MM.1S (cell line): Measurements from ENCODE around the gene CCDC154.

Experiments
- DNase-seq: peaks from one replicate; pipeline ENCODE4 v3.0.0-alpha.2; 2015
- H2AFZ ChIP-seq: fragments of 300-600 bp; sonication (generic); 2 replicates; pipeline ENCODE4 v1.6.0; 2016; ENCODE audit warnings: antibody characterized with exemption, low read length
- H3F3A ChIP-seq: fragments of 300-600 bp; sonication (generic); 2 replicates; pipeline ENCODE4 v1.6.1; 2016; ENCODE audit warnings: mild to moderate bottlenecking, antibody characterized with exemption, low read length, moderate library complexity, mixed read lengths; ENCODE audit not compliant: insufficient read depth
- H3K27ac ChIP-seq: fragments of 300-600 bp; sonication (generic); 2 replicates; pipeline ENCODE4 v1.5.1; 2016; ENCODE audit warnings: mild to moderate bottlenecking, low read length
- H3K27me3 ChIP-seq: fragments of 300-600 bp; sonication (generic); replicated peaks from 2 replicates; pipeline ENCODE4 v1.6.0; 2016; ENCODE audit warnings: low read length; ENCODE audit not compliant: insufficient read depth
- H3K36me3 ChIP-seq: fragments of 300-600 bp; sonication (generic); replicated peaks from 2 replicates; pipeline ENCODE4 v1.6.1; 2016; ENCODE audit warnings: mild to moderate bottlenecking, low read length, mixed read lengths; ENCODE audit not compliant: insufficient read depth
- H3K4me1 ChIP-seq: fragments of 300-600 bp; sonication (generic); 2 replicates; pipeline ENCODE4 v1.6.1; 2016; ENCODE audit warnings: low read length, mixed read lengths
- H3K4me2 ChIP-seq: fragments of 300-600 bp; sonication (generic); 2 replicates; pipeline ENCODE4 v1.6.0; 2016; ENCODE audit warnings: low read depth, low read length
- H3K4me3 ChIP-seq: fragments of 300-600 bp; sonication (generic); 2 replicates; pipeline ENCODE4 v1.5.1; 2016; ENCODE audit warnings: low read length, mixed read lengths
- H3K79me2 ChIP-seq: fragments of 300-600 bp; sonication (generic); 2 replicates; pipeline ENCODE4 v1.6.1; 2016; ENCODE audit warnings: mixed run types, low read length, mixed read lengths
- H3K9ac ChIP-seq: fragments of 300-600 bp; sonication (generic); 2 replicates; pipeline ENCODE4 v1.6.1; 2016; ENCODE audit warnings: low read length, mixed read lengths
- H3K9me2 ChIP-seq: fragments of 300-600 bp; sonication (generic); replicated peaks from 2 replicates; pipeline ENCODE4 v1.6.1; 2016; ENCODE audit warnings: mild to moderate bottlenecking, low read length, mixed read lengths; ENCODE audit not compliant: insufficient read depth
- H3K9me3 ChIP-seq: fragments of 300-600 bp; sonication (generic); replicated peaks from 2 replicates; pipeline ENCODE4 v1.6.1; 2016; ENCODE audit warnings: mild to moderate bottlenecking, low read length, mixed read lengths; ENCODE audit not compliant: insufficient read depth
- H4K20me1 ChIP-seq: fragments of 300-600 bp; sonication (generic); 2 replicates; pipeline ENCODE4 v1.6.1; 2016; ENCODE audit warnings: mild to moderate bottlenecking, low read length, moderate library complexity, mixed read lengths; ENCODE audit not compliant: insufficient read depth
- EZH2 ChIP-seq: fragments of 300-600 bp; sonication (generic); optimal IDR thresholded peaks from 2 replicates; pipeline ENCODE3; 2017; ENCODE audit warnings: low read depth, mild to moderate bottlenecking, antibody characterized with exemption, low read length, mixed read lengths
- EZH2phosphoT487 ChIP-seq: fragments of 300-600 bp; sonication (generic); IDR thresholded peaks from 2 replicates; pipeline ENCODE4 v1.6.1; 2018; ENCODE audit warnings: antibody characterized with exemption, low read length
- TF ChIP-seq, protein P1 (sequence below): fragments of 300-600 bp; sonication (generic); IDR thresholded peaks from 2 replicates; pipeline ENCODE4 v1.5.1; 2016; ENCODE audit warnings: antibody characterized with exemption, low read length, mixed read lengths

Gene CCDC154

DNA sequence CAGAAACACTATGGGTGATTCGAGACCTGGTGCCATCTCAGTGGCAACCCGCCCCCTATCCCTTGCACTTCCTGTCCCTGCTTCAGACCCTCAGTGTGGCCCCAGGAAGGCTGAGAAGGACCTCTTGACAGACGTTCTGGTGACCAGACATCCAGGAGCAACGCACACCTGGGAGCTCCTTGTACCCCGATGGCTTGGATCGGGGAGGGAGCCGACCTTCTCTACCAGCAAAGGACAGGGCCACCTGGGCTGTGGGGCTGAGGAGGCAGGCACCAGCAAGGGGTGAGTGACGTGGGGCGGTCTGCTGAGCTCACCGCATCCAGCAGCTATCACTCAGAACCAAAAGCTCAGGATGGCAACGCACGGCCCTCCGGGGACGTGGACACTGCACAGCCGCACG is 57.0 kb downstream of the CCDC154 start:
- no peaks in the 10 kb centered on the region for H3K4me1 ChIP-seq
- no peaks in the 10 kb centered on the region for H4K20me1 ChIP-seq
- H3K27me3 ChIP-seq: no peaks in the 10 kb centered on the region
- H3K4me2 ChIP-seq: no peak overlapping the region
- H3K9ac ChIP-seq: no peak overlapping the region
- H3K27ac ChIP-seq: no peak overlapping the region
- TF ChIP-seq EZH2 (no peak), EZH2phosphoT487 (no peak)
- TF ChIP-seq, protein P1, sequence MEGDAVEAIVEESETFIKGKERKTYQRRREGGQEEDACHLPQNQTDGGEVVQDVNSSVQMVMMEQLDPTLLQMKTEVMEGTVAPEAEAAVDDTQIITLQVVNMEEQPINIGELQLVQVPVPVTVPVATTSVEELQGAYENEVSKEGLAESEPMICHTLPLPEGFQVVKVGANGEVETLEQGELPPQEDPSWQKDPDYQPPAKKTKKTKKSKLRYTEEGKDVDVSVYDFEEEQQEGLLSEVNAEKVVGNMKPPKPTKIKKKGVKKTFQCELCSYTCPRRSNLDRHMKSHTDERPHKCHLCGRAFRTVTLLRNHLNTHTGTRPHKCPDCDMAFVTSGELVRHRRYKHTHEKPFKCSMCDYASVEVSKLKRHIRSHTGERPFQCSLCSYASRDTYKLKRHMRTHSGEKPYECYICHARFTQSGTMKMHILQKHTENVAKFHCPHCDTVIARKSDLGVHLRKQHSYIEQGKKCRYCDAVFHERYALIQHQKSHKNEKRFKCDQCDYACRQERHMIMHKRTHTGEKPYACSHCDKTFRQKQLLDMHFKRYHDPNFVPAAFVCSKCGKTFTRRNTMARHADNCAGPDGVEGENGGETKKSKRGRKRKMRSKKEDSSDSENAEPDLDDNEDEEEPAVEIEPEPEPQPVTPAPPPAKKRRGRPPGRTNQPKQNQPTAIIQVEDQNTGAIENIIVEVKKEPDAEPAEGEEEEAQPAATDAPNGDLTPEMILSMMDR: no peak
- no peak overlapping the region for H2AFZ ChIP-seq
- no peaks in the 10 kb centered on the region for H3K9me3 ChIP-seq
- no peaks in the 10 kb centered on the region for H3K9me2 ChIP-seq
- H3K36me3 ChIP-seq: no peaks in the 10 kb centered on the region
- no peaks in the 10 kb centered on the region; the same call in 1 of the 2 replicates for H3K79me2 ChIP-seq
- no peaks in the 10 kb centered on the region for H3F3A ChIP-seq
- no peak for DNase-seq
- no peak overlapping the region for H3K4me3 ChIP-seq

DNA sequence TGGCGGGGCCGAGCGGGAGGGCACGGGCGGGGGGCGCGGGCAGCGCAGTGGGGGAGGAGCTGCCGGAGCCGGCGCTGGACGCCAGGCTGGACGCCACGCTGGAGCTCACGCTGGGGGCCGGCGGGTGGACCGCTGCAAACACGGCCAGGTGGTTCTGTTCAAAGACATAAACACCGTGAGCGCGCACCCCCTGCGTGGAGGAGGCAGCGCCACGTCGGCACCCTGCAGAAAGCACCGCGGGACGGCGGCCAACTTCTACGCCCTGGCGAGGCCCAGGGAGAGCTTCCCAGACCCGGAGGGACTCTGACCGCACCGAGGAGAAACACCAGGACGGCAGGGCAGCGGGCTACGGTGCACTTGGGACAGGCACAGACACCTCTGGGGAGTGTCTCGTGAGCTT is 59.1 kb downstream of the CCDC154 start:
- Histone ChIP-seq H3K4me1 (no peaks in the 10 kb centered on the region), H3K27me3 (no peaks in the 10 kb centered on the region), H3K36me3 (no peaks in the 10 kb centered on the region), H3K9me3 (no peaks in the 10 kb centered on the region), H3K9ac (no peak overlapping the region), H3K9me2 (no peaks in the 10 kb centered on the region), H3K4me2 (no peak overlapping the region), H4K20me1 (no peaks in the 10 kb centered on the region), H3F3A (peaks cover 3% of the 10 kb centered on the region; the same call in 1 of the 2 replicates), H2AFZ (no peak overlapping the region), H3K4me3 (no peak overlapping the region), H3K27ac (no peak overlapping the region), H3K79me2 (no peaks in the 10 kb centered on the region; the same call in 1 of the 2 replicates)
- TF ChIP-seq, protein P1: no peak
- TF ChIP-seq EZH2phosphoT487 (no peak), EZH2 (no peak)
- DNase-seq: no peak
